Stimulated activated CD4-positive, alpha-beta T cell treated with anti-CD3 and anti-CD28 coated beads, Interleukin-1b, Interleukin-23, amount 100 ng/mL, for 1 hour (primary cell): Measurements from ENCODE around the gene PPP4R4.
"Not testable (repeated sequence)": the region's sequence is repeated elsewhere in the genome, so short reads cannot be mapped to it uniquely, and the experiment has no call there.

Experiments
- DNase-seq, 2 donors: peaks; one replicate each; pipeline ENCODE4 v3.0.0-alpha.2; 2020; ENCODE audit warnings: low read depth in 2 of 2

PPP4R4 gene

GRCh38 chr14:94269156-94269555 lies 95.0 kb downstream of the PPP4R4 start:
- no peak for DNase-seq

- DNase-seq = not testable (repeated sequence)
Observed at GRCh38 chr14:94276898-94277561, 102.9 kb downstream of the PPP4R4 start.

GRCh38 chr14:94278731-94279130 lies 104.6 kb downstream of the PPP4R4 start:
- DNase-seq = no peak

GRCh38 chr14:94282991-94283723 lies 109.0 kb downstream of the PPP4R4 start:
- no peak for DNase-seq

- DNase-seq = no peak
Observed at GRCh38 chr14:94284221-94284620, 110.1 kb downstream of the PPP4R4 start.

- DNase-seq = no peak
Observed at GRCh38 chr14:94285158-94285557, 111.0 kb downstream of the PPP4R4 start.

- no peak for DNase-seq
Observed at GRCh38 chr14:94288610-94289465, 114.7 kb downstream of the PPP4R4 start.

GRCh38 chr14:94290197-94290596 lies 116.1 kb downstream of the PPP4R4 start:
- DNase-seq = no peak

- DNase-seq = no peak
Observed at GRCh38 chr14:94291159-94291905, 117.2 kb downstream of the PPP4R4 start.

- no peak for DNase-seq
Observed at GRCh38 chr14:94291906-94292525, 117.9 kb downstream of the PPP4R4 start.

- DNase-seq = no peak
Observed at GRCh38 chr14:94292526-94292871, 118.4 kb downstream of the PPP4R4 start.

GRCh38 chr14:94292872-94293577 lies 118.9 kb downstream of the PPP4R4 start, which contains the start of gene SERPINA10:
TSS of gene SERPINA10 (minus strand) at chr14:94293268. CDS start at chr14:94290593, 2,675 bp downstream.
- no peak for DNase-seq

GRCh38 chr14:94293578-94293924 lies 119.4 kb downstream of the PPP4R4 start:
- no peak for DNase-seq

- DNase-seq = no peak
Observed at GRCh38 chr14:94295360-94296180, 121.4 kb downstream of the PPP4R4 start.

- not testable (repeated sequence) for DNase-seq
Observed at GRCh38 chr14:94296181-94296545, 122.0 kb downstream of the PPP4R4 start.

GRCh38 chr14:94298130-94298529 lies 124.0 kb downstream of the PPP4R4 start:
- DNase-seq = no peak

GRCh38 chr14:94303111-94303510 lies 129.0 kb downstream of the PPP4R4 start:
- DNase-seq = no peak

- no peak for DNase-seq
Observed at GRCh38 chr14:94304243-94304642, 130.1 kb downstream of the PPP4R4 start.

- no peak for DNase-seq
Observed at GRCh38 chr14:94305620-94306019, 131.5 kb downstream of the PPP4R4 start.
